ELR (cell line): ENCODE measurements around the gene SLC35E2B.

Source experiments
- DNase-seq: peaks from one replicate; pipeline ENCODE4 v3.0.0-alpha.2; 2015; ENCODE audit warnings: low read depth

Gene SLC35E2B

DNA sequence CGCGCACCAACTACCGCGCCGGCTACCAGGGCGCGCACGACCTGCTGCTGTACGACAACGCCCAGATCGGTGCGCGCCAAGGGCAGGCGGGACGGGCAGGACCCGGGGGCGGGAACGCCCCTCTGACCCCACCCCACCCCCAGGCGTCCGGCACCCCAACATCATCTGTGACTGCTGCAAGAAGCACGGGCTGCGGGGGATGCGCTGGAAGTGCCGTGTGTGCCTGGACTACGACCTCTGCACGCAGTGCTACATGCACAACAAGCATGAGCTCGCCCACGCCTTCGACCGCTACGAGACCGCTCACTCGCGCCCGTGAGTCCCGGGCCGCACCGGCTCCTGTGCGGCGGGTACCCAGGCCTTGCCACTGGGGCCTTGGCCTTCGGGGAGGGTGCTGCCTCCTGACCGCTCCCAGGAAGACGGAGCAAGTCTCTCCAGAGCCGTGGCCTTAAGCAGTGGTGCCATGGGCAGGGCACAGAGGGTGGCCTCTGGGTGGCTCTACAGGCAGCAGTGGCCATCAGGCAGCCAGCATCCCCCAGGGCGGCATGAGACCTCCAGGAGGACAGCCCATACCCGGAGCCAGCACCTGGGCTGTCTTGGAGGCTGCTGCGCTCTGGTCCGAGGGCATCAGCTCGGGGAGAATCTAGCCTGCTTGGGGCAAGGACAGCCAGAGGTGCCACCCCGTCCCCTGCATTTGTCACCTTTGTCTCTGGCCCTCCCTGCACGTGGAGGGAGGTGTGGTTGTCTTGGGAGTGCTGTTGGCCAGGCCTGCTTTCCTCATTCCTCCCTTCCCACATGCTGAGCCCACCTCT, 68.8 kb downstream of the SLC35E2B start:
- DNase-seq: no peak

DNA sequence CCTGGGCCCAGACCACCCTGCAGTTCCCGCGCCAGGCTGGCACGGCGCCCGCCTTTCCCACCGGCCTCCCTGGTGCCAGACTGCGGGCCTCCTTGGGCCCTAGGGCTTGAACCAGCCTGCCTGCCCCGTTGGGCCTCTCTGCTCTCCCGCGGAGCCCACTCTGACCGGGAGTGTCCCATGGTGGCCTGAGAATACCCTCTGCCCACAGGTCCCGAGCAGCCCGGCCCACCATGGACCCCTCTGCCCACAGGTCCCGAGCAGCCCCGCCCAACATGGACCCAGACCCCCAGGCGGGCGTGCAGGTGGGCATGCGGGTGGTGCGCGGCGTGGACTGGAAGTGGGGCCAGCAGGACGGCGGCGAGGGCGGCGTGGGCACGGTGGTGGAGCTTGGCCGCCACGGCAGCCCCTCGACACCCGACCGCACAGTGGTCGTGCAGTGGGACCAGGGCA, 69.4 kb downstream of the SLC35E2B start:
- DNase-seq: no peak

DNA sequence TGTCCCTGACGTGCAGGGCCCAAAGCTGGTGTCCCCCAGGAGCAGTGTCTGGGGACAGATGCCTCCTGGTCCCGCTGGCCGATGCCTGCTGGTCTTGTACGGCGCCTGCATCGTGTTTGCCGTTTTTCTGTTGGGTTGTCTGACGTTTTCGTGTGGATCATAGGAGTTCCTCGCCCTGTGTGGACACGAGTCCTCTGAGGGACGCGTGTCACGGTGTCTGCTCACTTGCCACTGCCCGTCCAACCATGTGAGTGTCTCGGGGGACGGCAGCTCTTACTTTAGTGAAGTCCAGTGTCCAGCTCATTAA, 69.9 kb downstream of the SLC35E2B start:
- DNase-seq: no peak

DNA sequence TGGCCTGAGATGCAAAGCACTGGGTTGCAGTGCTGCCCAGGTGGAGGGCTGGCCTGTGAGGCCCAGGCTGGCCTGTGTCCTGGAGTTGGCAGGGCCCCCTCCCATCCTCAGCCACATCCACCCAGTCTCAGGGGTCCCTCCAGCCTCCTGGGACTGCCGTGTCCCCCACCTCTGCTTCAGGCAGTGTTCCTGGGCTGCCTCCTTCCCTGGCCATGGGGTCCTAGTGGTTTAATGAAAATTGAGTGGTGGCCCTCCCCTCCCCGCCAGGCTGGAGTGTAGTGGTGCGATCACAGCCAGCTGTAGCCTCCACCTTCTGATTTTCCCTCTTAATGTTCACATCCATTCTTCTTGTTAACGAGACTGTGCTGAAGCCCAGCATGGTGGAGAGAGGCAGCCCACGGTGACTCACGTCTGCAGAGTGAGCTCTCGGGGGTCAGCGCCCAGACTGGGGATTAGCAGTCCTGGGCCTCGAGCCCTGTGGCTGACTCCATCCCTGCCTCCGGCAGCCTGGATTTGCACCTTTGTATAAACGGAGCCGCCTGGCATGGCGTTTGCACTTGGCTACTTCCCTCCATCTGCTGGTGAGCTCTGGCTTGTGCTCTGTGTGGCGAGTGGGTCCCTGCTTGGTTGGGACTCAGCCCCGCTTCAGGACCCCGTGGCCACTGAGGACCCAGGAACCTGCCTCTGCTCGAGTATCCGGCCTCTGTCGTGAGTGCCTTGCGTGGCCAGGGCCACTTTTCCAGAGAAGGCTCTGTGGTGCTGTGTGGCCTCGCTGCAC, 70.4 kb downstream of the SLC35E2B start:
- no peak for DNase-seq

DNA sequence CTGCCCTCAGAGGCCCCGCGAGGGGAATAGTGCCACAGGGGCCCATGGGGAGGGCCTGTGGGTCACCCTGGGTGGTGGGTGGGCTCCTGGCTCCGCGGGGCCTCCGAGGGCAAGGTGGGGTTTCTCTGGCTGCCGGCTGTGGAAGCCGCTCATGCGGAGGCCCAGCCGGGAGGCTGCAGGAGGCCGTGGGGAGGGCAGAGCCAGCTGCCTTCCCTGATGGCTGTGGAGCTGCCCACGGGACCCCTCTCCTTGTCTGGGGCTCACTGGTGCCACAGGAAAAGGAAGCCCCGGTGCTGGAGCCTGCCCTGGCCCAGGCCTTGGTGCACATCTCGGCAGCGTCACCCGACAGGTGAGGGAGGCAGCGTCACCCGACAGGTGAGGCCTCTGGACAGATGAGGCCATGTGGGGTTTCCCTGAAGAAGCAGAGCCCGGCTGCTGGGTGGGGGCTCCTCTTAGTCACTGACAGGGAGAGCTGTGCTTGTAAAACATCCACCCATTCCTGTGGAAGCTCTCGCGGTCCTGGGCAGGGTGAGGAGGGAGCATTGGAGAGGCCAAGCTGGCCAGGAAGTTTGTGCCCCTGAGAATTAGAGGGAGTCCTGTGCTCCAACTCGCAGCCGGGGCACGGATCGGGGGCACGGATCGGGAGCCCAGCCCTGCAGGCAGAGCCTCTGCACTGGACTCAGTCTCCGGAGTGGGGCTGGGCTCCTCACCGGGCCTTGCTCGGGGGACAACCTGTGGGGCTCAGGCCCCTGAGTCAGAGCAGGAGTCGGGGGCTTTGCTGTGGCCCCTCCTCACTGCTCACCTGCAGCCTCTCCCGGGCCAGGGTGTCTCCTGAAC, 71.2 kb downstream of the SLC35E2B start:
- no peak for DNase-seq

DNA sequence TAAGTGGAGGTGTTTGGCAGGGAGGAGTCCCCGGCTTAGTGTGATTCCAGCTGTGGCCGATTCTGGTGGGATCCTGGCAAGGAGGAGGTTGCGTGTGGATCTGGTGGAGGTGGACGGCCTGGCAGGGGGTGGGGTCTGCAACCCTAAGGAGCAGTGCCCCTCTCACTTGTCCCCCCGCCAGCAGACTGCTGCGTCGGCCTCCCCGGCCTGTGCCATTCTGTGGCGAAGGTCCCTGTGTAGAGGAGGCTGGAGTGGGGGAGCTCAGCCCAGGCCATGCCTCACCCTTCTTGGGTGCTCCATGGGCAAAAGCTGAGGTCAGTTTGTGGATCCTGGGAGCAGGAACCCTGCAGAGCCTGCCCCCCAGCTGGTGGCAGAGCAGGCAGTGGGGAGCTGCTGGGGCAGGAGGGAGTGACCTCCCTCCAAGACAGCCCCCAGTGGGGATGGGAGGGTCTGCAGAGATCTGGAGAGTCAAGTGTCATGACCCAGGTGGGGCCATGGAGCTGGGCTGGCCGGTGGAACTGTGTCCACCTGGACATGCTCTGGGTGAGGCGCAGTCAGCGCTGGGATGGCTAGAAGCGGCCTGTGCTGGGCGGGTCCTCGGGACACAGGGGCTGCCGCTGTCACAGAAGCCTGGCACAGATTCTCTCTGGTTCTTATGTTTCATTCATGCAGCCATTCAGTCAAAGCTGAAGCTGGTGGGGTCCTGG, 72.0 kb downstream of the SLC35E2B start:
- no peak for DNase-seq

DNA sequence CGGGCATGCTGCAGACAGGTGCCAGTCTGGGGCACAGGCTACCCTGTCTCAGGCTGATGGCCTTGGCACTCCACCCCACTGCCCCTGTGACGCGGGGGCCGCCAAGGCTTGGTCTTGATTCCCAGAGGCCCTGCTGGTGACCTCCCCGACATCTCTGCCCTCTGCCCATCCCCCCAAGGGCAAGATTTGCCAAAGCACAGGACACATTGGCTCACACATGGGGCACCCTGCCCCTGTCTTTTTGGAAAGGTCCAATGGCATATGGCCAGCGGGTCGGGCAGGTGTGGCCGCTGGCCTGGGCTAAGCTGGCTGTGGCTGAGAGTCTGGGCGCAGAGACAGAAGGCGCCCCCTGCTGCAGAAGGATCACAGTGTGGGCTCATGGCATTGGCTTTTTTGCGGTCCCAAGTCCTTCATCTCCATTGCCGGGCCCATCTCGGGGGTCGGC, 72.7 kb downstream of the SLC35E2B start:
- DNase-seq: no peak

DNA sequence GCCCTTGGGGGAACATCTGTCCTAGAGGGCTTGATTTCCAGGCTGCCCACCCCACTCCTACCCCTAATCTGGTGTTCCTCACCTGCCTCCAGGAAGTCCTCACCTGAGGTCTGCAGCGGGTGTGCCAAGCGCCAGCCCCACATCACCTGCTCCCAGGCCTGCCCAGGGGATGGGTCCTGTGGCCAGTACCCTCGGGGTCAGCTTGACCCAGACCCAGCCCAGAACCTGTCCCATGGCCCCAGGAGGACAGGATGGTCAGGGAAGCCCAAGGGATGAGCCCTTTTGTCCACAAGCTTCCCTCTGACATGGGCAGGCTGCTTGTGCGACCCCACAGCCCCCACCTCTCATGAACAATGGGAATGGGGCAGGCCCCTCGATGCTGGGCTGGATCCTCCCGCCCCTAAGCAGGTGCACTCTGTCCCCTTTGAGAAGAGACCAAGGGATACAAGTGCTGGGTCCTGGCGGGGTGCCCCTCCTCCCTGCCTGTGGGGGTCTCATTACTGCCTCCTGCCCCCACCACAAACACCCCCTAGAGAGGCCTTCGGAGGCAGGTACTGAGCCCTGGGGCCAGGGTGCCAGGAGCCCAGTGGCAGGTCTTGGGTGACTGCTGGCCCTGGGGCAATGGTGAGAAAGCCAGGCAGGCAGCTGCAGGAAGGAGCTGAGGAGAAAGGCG, 74.1 kb downstream of the SLC35E2B start:
- DNase-seq: no peak

DNA sequence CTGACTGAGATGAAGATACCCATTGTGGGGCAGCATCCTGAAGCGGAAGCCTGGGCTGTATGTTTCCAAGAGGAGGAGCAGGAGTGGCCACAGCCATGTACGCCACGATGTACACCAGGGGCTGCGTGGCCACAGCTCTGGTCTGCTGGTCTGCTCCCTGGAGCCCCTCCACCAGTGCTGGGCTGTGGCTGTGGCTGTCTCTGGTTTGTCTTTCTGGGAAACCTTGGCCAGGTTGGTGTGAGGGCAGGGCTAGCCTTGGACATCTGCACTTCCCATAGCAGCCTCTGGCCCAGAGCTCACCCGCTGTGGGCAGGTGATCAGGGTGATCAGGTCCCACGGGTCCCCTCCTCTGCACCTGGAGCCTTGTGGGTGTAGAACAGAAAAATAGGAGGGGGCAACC, 74.7 kb downstream of the SLC35E2B start:
- DNase-seq: no peak

DNA sequence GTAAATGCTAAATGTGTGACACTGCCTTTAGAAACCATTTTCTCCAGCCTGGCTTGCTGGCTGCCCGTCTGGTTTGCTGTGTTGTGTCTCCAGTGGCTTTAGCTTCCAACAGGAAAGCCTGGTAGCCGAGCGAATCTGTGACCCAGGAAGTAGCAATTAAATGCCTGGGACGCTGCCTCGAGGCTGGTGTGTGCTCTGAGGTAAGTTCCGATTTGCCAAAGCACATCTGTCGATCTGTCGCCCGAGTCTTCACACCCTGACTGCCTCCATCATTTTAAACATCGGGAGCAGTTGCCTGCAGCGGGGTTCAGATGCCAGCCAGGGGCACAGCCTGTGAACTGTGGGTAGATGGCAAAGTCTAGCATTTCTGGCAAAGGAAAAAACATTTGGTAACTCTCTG, 75.1 kb downstream of the SLC35E2B start:
- no peak for DNase-seq

DNA sequence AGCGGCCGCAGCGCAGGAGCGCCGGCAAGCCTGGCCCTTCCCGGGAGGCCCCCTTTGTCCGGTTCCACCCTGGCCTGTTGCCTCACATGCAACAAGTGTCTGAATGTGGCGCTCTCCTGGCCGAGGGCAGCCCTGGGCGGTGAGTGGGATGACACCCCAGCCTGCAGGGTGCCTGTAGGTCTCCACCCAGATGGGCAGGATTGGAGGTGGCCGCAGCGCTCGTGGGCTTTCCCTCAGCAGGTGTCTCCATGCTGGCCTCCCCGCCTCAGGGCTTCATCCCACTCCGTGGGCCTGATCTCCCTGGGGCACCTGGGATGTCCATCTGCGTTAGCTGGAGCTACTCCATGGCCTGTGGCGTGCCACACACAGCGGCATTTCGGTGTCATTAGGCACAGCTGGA, 75.8 kb downstream of the SLC35E2B start:
- DNase-seq: no peak

DNA sequence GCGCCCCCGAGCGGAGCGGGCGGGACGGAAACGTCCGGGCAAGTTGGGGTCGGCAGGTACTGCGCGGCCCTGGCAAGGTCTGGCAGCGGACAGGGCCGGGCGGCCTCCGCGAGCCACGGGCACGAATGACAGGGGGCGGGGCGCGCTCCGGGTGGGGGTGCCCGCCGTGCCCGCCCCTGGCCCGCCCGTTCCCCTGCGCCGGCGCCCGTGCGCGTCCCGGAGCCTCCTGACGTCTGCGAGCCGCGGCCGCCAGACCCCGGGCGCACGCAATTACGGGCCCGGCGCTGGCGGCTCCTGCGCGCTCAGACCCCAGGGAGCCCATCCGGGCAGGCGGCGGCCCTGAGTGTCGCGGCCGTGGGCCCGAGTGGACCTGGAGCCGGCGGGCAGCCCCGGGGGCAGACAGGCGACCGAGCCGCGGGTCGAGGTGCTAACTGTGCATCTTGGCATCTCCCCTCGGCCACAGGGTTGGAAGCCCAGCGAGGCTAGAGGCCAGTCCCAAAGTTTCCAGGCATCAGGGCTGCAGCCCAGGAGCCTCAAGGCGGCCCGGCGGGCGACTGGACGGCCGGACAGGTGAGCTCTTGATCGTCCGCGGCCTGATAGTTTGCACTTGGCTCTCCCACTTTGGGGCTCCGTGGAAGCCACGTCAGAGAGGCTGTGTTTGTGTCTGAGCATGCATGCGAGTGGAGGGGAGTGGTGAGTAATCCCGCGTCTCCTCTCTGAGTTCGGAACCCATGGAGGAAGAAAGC, 76.4 kb downstream of the SLC35E2B start:
- DNase-seq: peak; percentile 45

DNA sequence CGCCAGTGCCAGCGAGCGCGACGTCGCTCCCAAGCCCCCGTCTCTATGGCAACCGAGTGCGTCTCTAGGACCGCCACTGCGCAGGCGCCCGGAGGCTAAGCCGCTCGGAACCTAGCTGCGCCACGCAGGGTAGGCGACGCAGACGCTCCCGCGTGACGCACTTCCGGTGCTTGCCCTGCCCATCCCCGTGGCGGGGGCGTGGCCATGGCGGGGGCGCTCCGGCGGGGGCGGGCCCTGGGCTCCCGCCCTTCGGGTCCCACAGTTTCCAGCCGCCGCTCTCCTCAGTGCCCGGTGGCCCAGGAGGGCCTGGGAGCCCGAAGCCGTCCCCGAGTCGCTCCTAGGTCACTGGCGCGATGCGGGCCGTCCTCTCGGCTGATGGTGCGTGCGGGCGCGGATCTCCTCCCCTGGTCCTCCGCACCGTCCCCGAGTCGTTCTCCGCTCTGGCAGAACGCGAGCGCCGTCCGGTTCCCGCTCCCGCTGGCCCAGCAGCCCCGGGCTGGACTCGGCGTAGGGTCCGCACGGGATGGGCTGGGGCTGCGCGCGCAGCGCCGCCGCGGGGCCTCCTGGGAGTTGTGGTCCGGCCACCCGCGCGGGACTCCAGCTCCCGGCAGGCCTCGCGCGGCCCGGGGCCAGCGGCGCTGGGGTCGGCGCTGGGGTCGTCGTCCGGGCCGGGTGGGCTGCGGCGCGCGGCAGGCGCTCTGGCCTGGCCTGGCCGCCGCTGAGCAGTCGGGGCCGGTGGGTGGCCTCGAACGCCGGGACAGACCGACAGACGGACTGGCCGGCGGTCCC, 77.1 kb downstream of the SLC35E2B start, which contains the start of gene MIB2:
Gene MIB2, plus strand, starts transcription at position 245 of the 789 bp plus-strand sequence. CDS start 7,953 bp downstream, outside the sequence.
- DNase-seq: peak; percentile 96

DNA sequence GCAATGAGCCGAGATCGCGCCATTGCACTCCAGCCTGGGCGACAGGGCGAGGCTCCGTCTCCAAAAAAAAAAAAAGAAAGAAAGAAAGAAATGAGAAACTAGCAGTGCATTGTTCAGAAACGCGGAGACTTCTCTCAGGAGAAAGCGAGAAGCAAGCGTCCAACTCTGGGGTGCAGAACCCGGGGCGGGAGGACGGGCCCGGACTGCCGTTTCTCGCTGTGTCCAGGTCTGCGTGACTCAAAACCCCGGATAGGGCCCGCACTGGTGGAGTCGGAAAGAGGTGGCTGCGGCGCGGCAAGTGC, 77.7 kb downstream of the SLC35E2B start:
- no peak for DNase-seq

DNA sequence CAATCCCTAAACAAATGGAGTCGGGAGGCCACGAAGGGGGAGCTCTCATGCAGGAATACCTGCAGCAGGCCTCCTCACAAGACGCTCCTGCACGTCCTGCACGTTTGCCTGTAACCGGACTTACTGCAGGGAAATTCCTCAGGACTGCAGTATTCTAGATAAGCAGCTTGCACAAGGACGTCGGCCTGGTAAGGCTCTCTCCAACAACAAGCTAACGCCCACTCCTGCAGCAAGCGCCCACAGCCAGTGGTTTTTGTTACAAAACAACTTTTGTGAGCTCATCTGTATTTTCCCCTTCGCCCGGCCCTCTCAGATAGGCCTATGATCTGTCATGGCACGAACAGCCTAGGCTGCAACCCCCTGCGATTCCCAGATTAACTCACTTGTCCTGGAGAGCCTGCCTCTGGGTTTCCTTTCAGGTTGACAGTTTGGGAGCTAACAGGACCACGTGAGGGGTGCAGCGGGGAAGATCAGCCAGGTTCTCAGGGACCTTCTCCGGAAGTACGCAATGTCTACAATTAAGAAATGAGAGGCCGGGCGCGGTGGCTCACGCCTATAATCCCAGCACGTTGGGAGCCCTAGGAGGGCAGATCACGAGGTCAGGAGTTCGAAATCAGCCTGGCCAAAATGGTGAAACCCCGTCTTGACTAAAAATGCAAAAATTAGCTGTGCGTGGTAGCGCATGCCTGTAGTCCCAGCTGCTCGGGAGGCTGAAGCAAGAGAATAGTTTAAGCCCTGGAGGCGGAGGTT, 78.2 kb downstream of the SLC35E2B start:
- peak; percentile 25 for DNase-seq

DNA sequence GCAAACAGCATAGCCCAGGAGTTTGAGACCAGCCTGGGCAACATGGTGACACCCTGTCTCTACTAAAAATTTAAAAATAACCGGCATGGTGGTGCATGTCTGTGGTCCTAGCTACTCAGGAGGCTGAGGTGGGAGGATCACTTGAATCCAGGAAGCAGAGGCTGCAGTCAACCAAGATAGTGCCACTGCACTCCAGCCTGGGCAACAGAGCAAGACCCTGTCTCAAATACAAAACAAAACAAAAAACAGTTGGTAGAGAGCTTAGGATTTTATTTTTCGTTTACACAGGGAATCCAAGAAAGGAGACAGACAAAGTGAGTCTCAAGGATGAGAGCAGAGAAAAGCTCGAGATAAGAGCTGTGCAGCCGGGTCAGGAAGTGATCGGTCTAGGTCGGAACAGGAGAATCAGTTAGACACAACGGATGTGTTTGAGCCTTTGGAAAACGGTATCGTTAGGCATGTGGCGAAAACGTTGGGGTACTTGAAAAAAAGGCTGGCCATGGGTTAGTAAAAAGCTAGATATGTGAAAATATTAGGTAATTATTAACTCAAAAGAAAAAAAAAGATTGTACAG, 79.0 kb downstream of the SLC35E2B start:
- no peak for DNase-seq

DNA sequence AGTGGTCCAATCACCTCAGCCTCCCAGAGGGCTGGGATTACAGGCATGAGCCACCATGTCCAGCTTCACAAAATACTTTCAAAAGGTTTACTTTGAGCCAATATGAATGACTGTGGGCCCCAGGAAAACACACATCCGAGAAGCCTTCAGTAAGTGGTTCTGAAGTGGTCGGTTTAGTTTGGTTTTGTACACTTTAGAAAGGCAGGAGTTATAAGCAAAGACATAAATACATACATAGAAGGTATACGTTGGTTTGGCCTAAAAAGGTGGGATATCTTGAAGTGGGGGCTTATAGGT, 80.5 kb downstream of the SLC35E2B start:
- DNase-seq: no peak

DNA sequence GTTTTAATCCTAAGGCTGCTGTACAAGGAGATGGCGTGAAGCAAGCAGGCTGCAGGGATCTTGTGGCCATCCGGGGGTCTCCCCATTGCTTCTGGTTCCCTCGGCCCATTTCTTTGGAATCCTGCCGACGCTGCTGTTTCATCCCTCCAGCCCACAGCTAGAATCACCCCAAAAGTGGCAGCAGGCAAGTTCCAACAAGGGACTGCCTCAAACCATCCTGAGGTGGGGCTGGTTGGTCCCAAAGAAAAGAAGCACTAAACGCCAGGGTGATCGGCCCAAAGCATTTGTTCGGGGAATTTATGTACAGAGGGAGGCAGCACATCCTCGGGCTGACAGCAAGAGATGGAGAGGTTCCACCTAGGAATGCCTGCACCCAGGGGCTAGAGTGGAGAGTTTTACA, 81.8 kb downstream of the SLC35E2B start:
- DNase-seq: no peak
